GM12878 (cell line): ENCODE measurements around the gene GAK. TPM values are rescaled to one million over a fixed set of nuclear protein-coding genes. Genes with fewer than 3 reads are reported as not detected.

Experiments
- ATAC-seq: fragments of 200-7000 bp; cut with Tn5 transposase; 3 replicates; pipeline ENCODE4 v1.9.1; 2020; ENCODE audit warnings: mild to moderate bottlenecking, moderate library complexity
- BruUV-seq: library from RNA; stranded (reverse); fragments of 400-500 nt; replicated peaks from 2 replicates; lab custom pipeline; 2021; lab: Mats Ljungman, UMichigan
- CTCF ChIA-PET: fragments of 300-600 bp; sonication (Branson Sonifier 250); formaldehyde crosslinking; extraction: SDS; loops from one replicate; lab custom pipeline; 2021; ENCODE audit warnings: inconsistent platforms; lab: Yijun Ruan, JAX
- POLR2A ChIA-PET: fragments of 350-600 bp; formaldehyde crosslinking; extraction: SDS; loops from one replicate; lab custom pipeline; 2021; ENCODE audit warnings: inconsistent platforms; lab: Charles Lee
- RAD21 ChIA-PET: fragments of 300-600 bp; sonication (Branson Sonifier 250); formaldehyde crosslinking; loops from one replicate; lab custom pipeline; 2023; ENCODE audit warnings: antibody characterized with exemption; ENCODE audit not compliant: unreplicated experiment; lab: Charles Lee
- SMC1A ChIA-PET: fragments of 300-600 bp; sonication (Branson Sonifier 250); formaldehyde crosslinking; loops from one replicate; lab custom pipeline; 2023; ENCODE audit not compliant: unreplicated experiment, uncharacterized antibody; lab: Charles Lee
- DNase-seq: peaks from one replicate; pipeline ENCODE4 v3.0.0-alpha.2; 2011; ENCODE audit warnings: low read depth, low spot score
- FAIRE-seq: peaks from 3 replicates; lab custom pipeline; 2011; peaks lifted over from hg19 to GRCh38; lab: Jason Lieb, UNC
- H2AFZ ChIP-seq: 2 replicates; pipeline ENCODE4 v1.6.0; 2011; ENCODE audit warnings: low read depth, low read length, control low read depth; ENCODE audit not compliant: control insufficient read depth
- H3K27ac ChIP-seq: 2 replicates; pipeline ENCODE4 v1.5.1; 2011; ENCODE audit warnings: control low read depth; ENCODE audit not compliant: control insufficient read depth, insufficient read depth
- H3K27me3 ChIP-seq, 2 experiments: replicated peaks in 1 of 2; 2 replicates each; pipeline versions ENCODE4 v1.6.0 to v1.6.1; 2011; ENCODE audit warnings: low read length in 1 of 2; ENCODE audit not compliant: control insufficient read depth in 2 of 2, insufficient read depth in 2 of 2
- H3K36me3 ChIP-seq, 2 experiments: 2 replicates each; pipeline ENCODE4 v1.5.1; 2011; ENCODE audit warnings: low read length in 1 of 2; ENCODE audit not compliant: control insufficient read depth in 2 of 2, insufficient read depth in 2 of 2
- H3K4me1 ChIP-seq: 2 replicates; pipeline ENCODE4 v1.6.1; 2011; ENCODE audit warnings: mild to moderate bottlenecking, low read length, moderate library complexity, mixed read lengths; ENCODE audit not compliant: control insufficient read depth, insufficient read depth
- H3K4me2 ChIP-seq: 2 replicates; pipeline ENCODE4 v1.6.0; 2011; ENCODE audit warnings: control low read depth; ENCODE audit not compliant: control insufficient read depth, insufficient read depth
- H3K4me3 ChIP-seq: fragments of 200-600 bp; sonication (generic); 2 replicates; pipeline ENCODE4 v1.5.1; 2016
- H3K79me2 ChIP-seq: 2 replicates; pipeline ENCODE4 v1.6.0; 2011; ENCODE audit warnings: low read length; ENCODE audit not compliant: control insufficient read depth, insufficient read depth
- H3K9ac ChIP-seq: 2 replicates; pipeline ENCODE4 v1.8.0; 2011; ENCODE audit warnings: low read length, control low read depth, mixed read lengths; ENCODE audit not compliant: control insufficient read depth, insufficient read depth
- H3K9me3 ChIP-seq: replicated peaks from 3 replicates; pipeline ENCODE4 v1.5.1; 2011; ENCODE audit warnings: mild to moderate bottlenecking, low read length; ENCODE audit not compliant: control insufficient read depth, insufficient read depth
- H4K20me1 ChIP-seq: 2 replicates; pipeline ENCODE4 v1.6.0; 2011; ENCODE audit not compliant: control insufficient read depth, insufficient read depth
- ASH2L ChIP-seq: fragments of 300-600, 200-600 bp; sonication (generic); IDR thresholded peaks from 2 replicates; pipeline ENCODE4 v1.6.1; 2017; ENCODE audit warnings: low read depth, mild to moderate bottlenecking, borderline replicate concordance
- BRCA1 ChIP-seq: IDR thresholded peaks from 2 replicates; pipeline ENCODE4 v1.6.1; 2011; ENCODE audit warnings: low read depth, low read length, improper control_type of control experiment
- CBX5 ChIP-seq: sonication (generic); IDR thresholded peaks from 2 replicates; pipeline ENCODE4 v1.6.1; 2016; ENCODE audit warnings: low read depth, moderate library complexity, mild to moderate bottlenecking, inconsistent platforms
- KAT2A ChIP-seq: conservative IDR thresholded peaks from 2 replicates; pipeline ENCODE4 v1.6.1; 2011; ENCODE audit warnings: low read depth, low read length; ENCODE audit not compliant: control insufficient read depth
- KLF5 ChIP-seq: fragments of 450-650 bp; IDR thresholded peaks from 2 replicates; pipeline ENCODE4 v1.6.1; 2014; ENCODE audit warnings: mild to moderate bottlenecking; ENCODE audit not compliant: partially characterized antibody
- MTA3 ChIP-seq: IDR thresholded peaks from 2 replicates; pipeline ENCODE4 v1.6.1; 2012; ENCODE audit warnings: low read length, inconsistent platforms, borderline replicate concordance
- MYB ChIP-seq: fragments of 150-350 bp; IDR thresholded peaks from 2 replicates; pipeline ENCODE4 v1.6.1; 2014; ENCODE audit warnings: mild to moderate bottlenecking, low read depth, low read length, borderline replicate concordance
- NBN ChIP-seq: fragments of 450-650 bp; IDR thresholded peaks from 2 replicates; pipeline ENCODE4 v1.6.1; 2016
- PAX5 ChIP-seq: IDR thresholded peaks from 2 replicates; pipeline ENCODE4 v1.6.1; 2011; ENCODE audit warnings: low read depth, low read length, borderline replicate concordance
- RB1 ChIP-seq: fragments of 450-650 bp; formaldehyde crosslinking; IDR thresholded peaks from 2 replicates; pipeline ENCODE4 v1.6.1; 2017; ENCODE audit warnings: mild to moderate bottlenecking, borderline replicate concordance
- ZNF24 ChIP-seq: fragments of 450-650 bp; IDR thresholded peaks from 2 replicates; pipeline ENCODE4 v1.6.1; 2017; ENCODE audit warnings: antibody characterized with exemption, mild to moderate bottlenecking
- WGBS: methylation state at CpG from one replicate; pipeline ENCODE4 v1.1.6; 2016; ENCODE audit warnings: low lambda C conversion rate; ENCODE audit not compliant: insufficient replicate concordance, insufficient coverage; ENCODE audit errors: missing lambda C conversion rate; 5-methylcytosine and 5-hydroxymethylcytosine counted together
- in situ Hi-C: fragments of 300-500 bp; cut with MboI; formaldehyde crosslinking; loops from 9 replicates; pipeline ENCODE4 v1.14.3; 2018; ENCODE audit warnings: mixed read lengths
- intact Hi-C: fragments of 100-400 bp; cut with micrococcal nuclease; formaldehyde crosslinking; loops from one replicate; pipeline ENCODE4 v1.14.2; 2022; ENCODE audit not compliant: unreplicated experiment
- polyA plus RNA-seq, 11 experiments: library from polyadenylated mRNA; depleted of rRNA in 4 of 11; unstranded in 6 of 11; stranded (reverse) in 5 of 11; fragments of >200 nt; fragmentation: Nextera tagmentation in 4 of 11; fragmentation: Illumina TruSeq in 1 of 11; extraction: Ambion mirVana in 4 of 11; extraction: Trizol in 1 of 11; gene quantifications; 1 replicate in 1 of 11; 2 replicates in 10 of 11; pipeline versions ENCODE4 v1.2.1 to v1.2.3, GENCODE V29; 2011 to 2016; ENCODE audit warnings: inconsistent platforms in 2 of 11, missing spikeins in 2 of 11, low read depth in 1 of 11
- total RNA-seq, 4 experiments: library from RNA; depleted of rRNA in 3 of 4; stranded (reverse); fragments of >200 nt in 3 of 4; fragmentation: Illumina TruSeq in 1 of 4; extraction: Trizol in 1 of 4; gene quantifications; 2 replicates each; pipeline versions ENCODE4 v1.2.1 to v1.2.3, GENCODE V29; 2013 to 2021

The GAK gene
- total and polyA plus RNA-seq, 10 of the 15 experiments (the other 5 are each of a cell fraction or from before 2014, with no cell fraction given): 0.82 to 127 (median 53.8) TPM

DNA sequence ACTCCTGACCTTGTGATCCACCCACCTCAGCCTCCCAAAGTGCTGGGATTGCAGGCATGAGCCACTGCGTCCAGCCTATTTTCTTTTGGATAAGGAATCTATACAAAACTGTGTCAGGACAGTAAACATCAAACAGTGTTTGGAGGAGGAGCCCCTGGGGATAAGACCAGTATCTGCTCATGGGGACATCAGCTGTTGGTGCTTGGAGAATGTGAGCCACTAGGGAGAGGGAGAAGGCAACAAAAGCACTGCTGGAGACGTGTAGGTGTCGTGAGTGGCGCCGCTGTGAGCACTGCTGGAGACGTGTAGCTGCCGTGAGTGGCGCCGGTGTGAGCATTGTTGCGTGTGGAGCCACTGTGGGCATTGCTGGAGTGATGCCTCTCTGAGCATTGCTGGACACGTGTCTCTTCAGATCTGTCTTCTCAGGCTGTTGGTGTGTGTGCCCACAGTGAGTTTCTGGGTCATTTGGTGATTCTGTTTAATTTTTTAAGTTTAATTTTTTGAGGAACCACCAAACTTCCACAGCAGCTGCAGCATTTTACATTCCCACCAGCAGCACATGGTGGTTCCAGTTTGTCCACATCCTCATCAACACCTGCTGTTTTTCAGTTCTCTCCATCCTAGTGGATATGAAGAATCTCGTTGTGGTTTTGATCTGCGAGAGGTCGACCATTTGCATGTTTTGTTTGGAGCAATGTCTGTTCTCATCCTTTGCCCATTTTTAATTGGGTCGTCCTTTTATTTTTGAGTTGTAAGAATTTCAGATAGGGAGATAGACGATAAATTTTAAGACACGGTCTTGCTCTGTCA lies 22.3 kb upstream of the GAK start:
- no peak for FAIRE-seq
- Histone ChIP-seq H3K9ac (no peak overlapping the region), H3K27ac (no peak overlapping the region), H2AFZ (no peak overlapping the region), H3K36me3 (no peaks in the 10 kb centered on the region; a peak in 1 of 4 replicates), H3K4me1 (no peaks in the 10 kb centered on the region), H3K79me2 (no peaks in the 10 kb centered on the region), H3K4me2 (no peak overlapping the region), H3K27me3 (no peaks in the 10 kb centered on the region), H3K4me3 (no peak overlapping the region), H4K20me1 (no peaks in the 10 kb centered on the region), H3K9me3 (no peaks in the 10 kb centered on the region)
- no peak for DNase-seq
- ChIA-PET POLR2A (no interaction called here), CTCF (no interaction called here), SMC1A (no interaction called here), RAD21 (no interaction called here)
- no TSS peak for BruUV-seq
- TF ChIP-seq KAT2A: no peak
- TF ChIP-seq NBN: no peak
- TF ChIP-seq BRCA1: no peak
- TF ChIP-seq MYB: no peak
- TF ChIP-seq ZNF24: no peak
- TF ChIP-seq CBX5: no peak
- TF ChIP-seq PAX5: no peak
- no peak for TF ChIP-seq MTA3
- TF ChIP-seq KLF5: no peak
- no peak for TF ChIP-seq ASH2L
- TF ChIP-seq RB1: no peak
- intact Hi-C loops: no loop called here
- no peak for ATAC-seq
- in situ Hi-C loops: no loop called here
- 74% methylated on average over 17 of the region's 17 CpGs for WGBS
